ENCODE data around the gene LEPROT.

The LEPROT gene

DNA sequence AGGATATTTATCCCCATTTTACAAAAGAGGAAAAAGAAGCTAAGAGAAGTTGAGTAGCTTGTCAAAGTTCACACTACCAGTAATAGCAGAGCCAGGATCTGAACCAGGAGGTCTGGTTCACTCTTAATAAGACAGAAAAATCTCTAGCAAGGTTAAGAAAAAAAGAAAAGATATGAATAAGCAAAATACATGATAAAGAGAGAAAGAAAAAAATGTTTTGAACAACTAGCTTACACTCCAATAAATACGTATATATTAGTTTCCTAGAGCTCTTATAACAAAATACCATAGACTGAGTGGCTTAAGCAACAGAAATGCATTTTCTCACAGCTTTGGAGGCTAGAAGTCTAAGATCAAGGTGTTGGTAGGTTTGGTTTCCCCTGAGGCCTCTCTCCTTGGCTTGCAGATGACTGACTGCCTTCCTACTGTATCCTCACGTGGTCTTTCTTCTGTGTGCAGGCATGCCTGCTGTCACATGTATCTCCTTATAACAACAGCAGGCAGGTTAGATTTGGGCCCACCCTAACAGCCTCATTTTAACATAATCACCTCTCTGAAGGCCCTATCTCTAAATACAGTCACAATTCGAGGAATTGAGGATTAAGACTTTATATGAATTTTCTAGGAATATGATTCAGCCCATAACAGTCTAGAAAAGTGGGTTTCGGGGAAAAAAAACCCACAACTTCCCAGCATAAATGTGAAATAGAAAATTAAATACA lies 60.4 kb downstream of the LEPROT start:
- no peaks in the 10 kb centered on the region for H3F3A ChIP-seq (ENCODE audit: insufficient read depth, low read length)
- TF ChIP-seq, protein P1, sequence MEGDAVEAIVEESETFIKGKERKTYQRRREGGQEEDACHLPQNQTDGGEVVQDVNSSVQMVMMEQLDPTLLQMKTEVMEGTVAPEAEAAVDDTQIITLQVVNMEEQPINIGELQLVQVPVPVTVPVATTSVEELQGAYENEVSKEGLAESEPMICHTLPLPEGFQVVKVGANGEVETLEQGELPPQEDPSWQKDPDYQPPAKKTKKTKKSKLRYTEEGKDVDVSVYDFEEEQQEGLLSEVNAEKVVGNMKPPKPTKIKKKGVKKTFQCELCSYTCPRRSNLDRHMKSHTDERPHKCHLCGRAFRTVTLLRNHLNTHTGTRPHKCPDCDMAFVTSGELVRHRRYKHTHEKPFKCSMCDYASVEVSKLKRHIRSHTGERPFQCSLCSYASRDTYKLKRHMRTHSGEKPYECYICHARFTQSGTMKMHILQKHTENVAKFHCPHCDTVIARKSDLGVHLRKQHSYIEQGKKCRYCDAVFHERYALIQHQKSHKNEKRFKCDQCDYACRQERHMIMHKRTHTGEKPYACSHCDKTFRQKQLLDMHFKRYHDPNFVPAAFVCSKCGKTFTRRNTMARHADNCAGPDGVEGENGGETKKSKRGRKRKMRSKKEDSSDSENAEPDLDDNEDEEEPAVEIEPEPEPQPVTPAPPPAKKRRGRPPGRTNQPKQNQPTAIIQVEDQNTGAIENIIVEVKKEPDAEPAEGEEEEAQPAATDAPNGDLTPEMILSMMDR (IDR thresholded peaks at IDR 0.05; ENCODE audit: low read length), result no peak
- TF ChIP-seq EZH2 (IDR thresholded peaks at IDR 0.05; ENCODE audit: borderline replicate concordance, low read length), result no peak
- no peak overlapping the region for H3K9ac ChIP-seq (ENCODE audit: low read length)
- H3K4me3 ChIP-seq (ENCODE audit: low read depth, low read length, poor library complexity, severe bottlenecking), result no peak overlapping the region
- no peaks in the 10 kb centered on the region for H3K79me2 ChIP-seq (ENCODE audit: insufficient read depth, low read length)
- no peaks in the 10 kb centered on the region for H3K9me3 ChIP-seq (ENCODE audit: low read length)
- no peaks in the 10 kb centered on the region for H3K9me2 ChIP-seq (ENCODE audit: low read depth, low read length)
- no peaks in the 10 kb centered on the region for H3K36me3 ChIP-seq (ENCODE audit: insufficient read depth, low read length)
- no peaks in the 10 kb centered on the region for H4K20me1 ChIP-seq (ENCODE audit: insufficient read depth, low read length)
- no peak overlapping the region for H3K4me2 ChIP-seq (ENCODE audit: low read length)
- no peaks in the 10 kb centered on the region for H3K27me3 ChIP-seq (ENCODE audit: insufficient read depth, low read length)
- no peaks in the 10 kb centered on the region for H3K4me1 ChIP-seq (ENCODE audit: insufficient read depth, low read length, severe bottlenecking)
- H3K27ac ChIP-seq (ENCODE audit: low read depth, low read length, poor library complexity, severe bottlenecking), result no peak overlapping the region
- H2AFZ ChIP-seq (ENCODE audit: low read length), result no peak overlapping the region

GRCh38 chr1:65483993-65484754 lies 63.7 kb downstream of the LEPROT start:
- Histone ChIP-seq H2AFZ (ENCODE audit: low read length) (no peak overlapping the region), H3K79me2 (ENCODE audit: insufficient read depth, low read length) (no peaks in the 10 kb centered on the region), H3K9me3 (ENCODE audit: low read length) (no peaks in the 10 kb centered on the region), H3F3A (ENCODE audit: insufficient read depth, low read length) (no peaks in the 10 kb centered on the region), H3K4me1 (ENCODE audit: insufficient read depth, low read length, severe bottlenecking) (no peaks in the 10 kb centered on the region), H3K4me3 (ENCODE audit: low read depth, low read length, poor library complexity, severe bottlenecking) (no peak overlapping the region), H3K9me2 (ENCODE audit: low read depth, low read length) (no peaks in the 10 kb centered on the region), H4K20me1 (ENCODE audit: insufficient read depth, low read length) (no peaks in the 10 kb centered on the region), H3K9ac (ENCODE audit: low read length) (no peak overlapping the region), H3K27me3 (ENCODE audit: insufficient read depth, low read length) (no peaks in the 10 kb centered on the region), H3K36me3 (ENCODE audit: insufficient read depth, low read length) (no peaks in the 10 kb centered on the region), H3K4me2 (ENCODE audit: low read length) (no peak overlapping the region), H3K27ac (ENCODE audit: low read depth, low read length, poor library complexity, severe bottlenecking) (no peak overlapping the region)
- TF ChIP-seq, protein P1 (IDR thresholded peaks at IDR 0.05; ENCODE audit: low read length), result no peak
- no peak for TF ChIP-seq EZH2 (IDR thresholded peaks at IDR 0.05; ENCODE audit: borderline replicate concordance, low read length)
